ENCODE measurements around the gene SPNS2. TPM values are rescaled to one million over a fixed set of nuclear protein-coding genes. Genes with fewer than 3 reads are reported as not detected.

The SPNS2 gene
- total RNA-seq, 2 donors from 2014 or later = 19.2 to 58.0 TPM

GRCh38 chr17:4559139-4559791 is 60.6 kb downstream of the SPNS2 start:
- H3K9me3 ChIP-seq = no peaks in the 10 kb centered on the region
- intact Hi-C loops (cut with DNase I) = no loop called here
- no peak for TF ChIP-seq POLR2A (IDR thresholded peaks at IDR 0.05)
- TF ChIP-seq, protein P1, sequence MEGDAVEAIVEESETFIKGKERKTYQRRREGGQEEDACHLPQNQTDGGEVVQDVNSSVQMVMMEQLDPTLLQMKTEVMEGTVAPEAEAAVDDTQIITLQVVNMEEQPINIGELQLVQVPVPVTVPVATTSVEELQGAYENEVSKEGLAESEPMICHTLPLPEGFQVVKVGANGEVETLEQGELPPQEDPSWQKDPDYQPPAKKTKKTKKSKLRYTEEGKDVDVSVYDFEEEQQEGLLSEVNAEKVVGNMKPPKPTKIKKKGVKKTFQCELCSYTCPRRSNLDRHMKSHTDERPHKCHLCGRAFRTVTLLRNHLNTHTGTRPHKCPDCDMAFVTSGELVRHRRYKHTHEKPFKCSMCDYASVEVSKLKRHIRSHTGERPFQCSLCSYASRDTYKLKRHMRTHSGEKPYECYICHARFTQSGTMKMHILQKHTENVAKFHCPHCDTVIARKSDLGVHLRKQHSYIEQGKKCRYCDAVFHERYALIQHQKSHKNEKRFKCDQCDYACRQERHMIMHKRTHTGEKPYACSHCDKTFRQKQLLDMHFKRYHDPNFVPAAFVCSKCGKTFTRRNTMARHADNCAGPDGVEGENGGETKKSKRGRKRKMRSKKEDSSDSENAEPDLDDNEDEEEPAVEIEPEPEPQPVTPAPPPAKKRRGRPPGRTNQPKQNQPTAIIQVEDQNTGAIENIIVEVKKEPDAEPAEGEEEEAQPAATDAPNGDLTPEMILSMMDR (IDR thresholded peaks at IDR 0.05) = no peak
- ATAC-seq = no peak
- H3K36me3 ChIP-seq (replicated peaks in 1 of 2; ENCODE audit: insufficient read depth in 1 of 2, low read depth in 2 of 2) = no peaks in the 10 kb centered on the region
- H3K4me3 ChIP-seq = peak overlapping the region in 1 of 2 donors; percentile 6
- peak; percentile 51 to 66 (median 56) for DNase-seq
- peak overlapping the region; percentile 78 to 87 (median 80) for H3K27ac ChIP-seq
- H3K4me1 ChIP-seq = peaks cover 45% of the 10 kb centered on the region
- 20 to 24% methylated on average over 1 to 17 of the region's 17 CpGs for WGBS, 2 donors
- no peaks in the 10 kb centered on the region for H3K27me3 ChIP-seq

GRCh38 chr17:4559966-4560365 is 61.3 kb downstream of the SPNS2 start:
- 23 to 29% methylated on average over 1 to 5 of the region's 5 CpGs for WGBS, 2 donors
- Histone ChIP-seq H3K36me3 (replicated peaks in 1 of 2; ENCODE audit: insufficient read depth in 1 of 2, low read depth in 2 of 2) (no peaks in the 10 kb centered on the region), H3K27me3 (no peaks in the 10 kb centered on the region), H3K9me3 (no peaks in the 10 kb centered on the region), H3K27ac (peak overlapping the region; percentile 78 to 87 (median 80)), H3K4me3 (peak overlapping the region; percentile 6 to 13), H3K4me1 (peaks cover 39% of the 10 kb centered on the region)
- DNase-seq = no peak
- intact Hi-C loops (cut with DNase I) = no loop called here
- TF ChIP-seq POLR2A (IDR thresholded peaks at IDR 0.05) = no peak
- TF ChIP-seq, protein P1 (IDR thresholded peaks at IDR 0.05) = no peak
- peak; percentile 2 for ATAC-seq

DNA sequence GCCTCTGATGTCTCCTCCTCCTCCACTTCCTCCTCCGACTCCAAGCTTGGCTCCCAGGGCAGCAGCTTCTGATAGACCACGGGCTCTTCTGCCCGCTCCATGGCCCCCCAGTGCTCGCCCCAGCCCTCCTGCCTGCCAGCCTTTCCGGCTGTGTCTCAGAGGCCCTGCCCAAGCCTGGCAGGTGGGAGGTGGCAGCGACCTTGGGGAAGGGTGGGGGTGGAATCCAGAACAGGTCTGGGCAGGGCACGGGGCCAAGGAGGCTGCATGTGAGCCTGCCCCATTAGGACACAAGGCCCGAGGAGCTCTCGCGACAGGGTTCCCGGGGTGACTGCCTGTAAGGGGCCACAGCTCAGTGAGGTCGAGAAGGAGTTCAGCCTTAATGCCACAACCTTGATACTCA is 61.7 kb downstream of the SPNS2 start, which contains the start of gene GGT6:
Gene GGT6 (minus strand): TSS at position 157 of the 400 bp plus-strand sequence. CDS start 56 bp downstream, at position 101.
- no peaks in the 10 kb centered on the region for H3K36me3 ChIP-seq (replicated peaks in 1 of 2; ENCODE audit: insufficient read depth in 1 of 2, low read depth in 2 of 2)
- no peaks in the 10 kb centered on the region for H3K27me3 ChIP-seq
- peak; percentile 92 for ATAC-seq
- TF ChIP-seq, protein P1 (IDR thresholded peaks at IDR 0.05) = no peak
- peak; percentile 50 to 86 (median 82) for TF ChIP-seq POLR2A (IDR thresholded peaks at IDR 0.05)
- no peaks in the 10 kb centered on the region for H3K9me3 ChIP-seq
- DNase-seq = peak; percentile 94 to 99 (median 97)
- peak within 1 kb of the TSS; percentile 6 to 13 for H3K4me3 ChIP-seq
- peaks cover 42% of the 10 kb centered on the region for H3K4me1 ChIP-seq
- peak within 1 kb of the TSS; percentile 78 to 87 (median 80) for H3K27ac ChIP-seq
- intact Hi-C loops (cut with DNase I) = no loop called here
- WGBS, 2 donors = 16 to 30% methylated on average over 4 to 10 of the region's 12 CpGs

- Histone ChIP-seq H3K36me3 (replicated peaks in 1 of 2; ENCODE audit: insufficient read depth in 1 of 2, low read depth in 2 of 2) (no peaks in the 10 kb centered on the region), H3K27me3 (no peaks in the 10 kb centered on the region), H3K27ac (peak overlapping the region; percentile 78 to 87 (median 80)), H3K9me3 (no peaks in the 10 kb centered on the region), H3K4me3 (no peak overlapping the region), H3K4me1 (peaks cover 43% of the 10 kb centered on the region)
- 41 to 46% methylated on average over 10 to 11 of the region's 11 CpGs for WGBS, 2 donors
- TF ChIP-seq, protein P1 (IDR thresholded peaks at IDR 0.05) = peak in 1 of 7 experiments; percentile 14
- no peak for TF ChIP-seq POLR2A (IDR thresholded peaks at IDR 0.05)
- ATAC-seq = peak; percentile 2
- DNase-seq = no peak
- intact Hi-C loops (cut with DNase I) = no loop called here
Measured at GRCh38 chr17:4560837-4561256, 62.2 kb downstream of the SPNS2 start.

Measured in body of pancreas (tissue), 4 donors.